ENCODE data around the gene CCDC187. TPM values are rescaled to one million over a fixed set of nuclear protein-coding genes. Genes with fewer than 3 reads are reported as not detected.

The CCDC187 gene
- total RNA-seq, 2 donors from 2014 or later, result 1.3 to 2.3 TPM

- intact Hi-C loops (cut with DNase I), result no loop called here
- Histone ChIP-seq H3K27me3 (no peaks in the 10 kb centered on the region), H3K4me3 (no peak overlapping the region), H3K9me3 (no peaks in the 10 kb centered on the region), H3K4me1 (no peaks in the 10 kb centered on the region), H3K27ac (no peak overlapping the region), H3K36me3 (replicated peaks in 1 of 2; ENCODE audit: insufficient read depth in 1 of 2, low read depth in 2 of 2) (peaks cover 0 to 13% of the 10 kb centered on the region in 2 donors)
- 91 to 94% methylated on average over 13 of the region's 13 CpGs for WGBS, 2 donors
- no peak for TF ChIP-seq CTCF (IDR thresholded peaks at IDR 0.05)
- DNase-seq (no peak), ATAC-seq (no peak)
Measured at GRCh38 chr9:136219276-136219675, 84.6 kb downstream of the CCDC187 start.

- peaks cover 0 to 13% of the 10 kb centered on the region in 2 donors for H3K36me3 ChIP-seq (replicated peaks in 1 of 2; ENCODE audit: insufficient read depth in 1 of 2, low read depth in 2 of 2)
- 89 to 93% methylated on average over 13 to 15 of the region's 15 CpGs for WGBS, 2 donors
- H3K9me3 ChIP-seq, result peaks cover 0 to 5% (median 0%) of the 10 kb centered on the region in 3 donors
Measured at GRCh38 chr9:136218673-136219072, 85.2 kb downstream of the CCDC187 start.

GRCh38 chr9:136218271-136218670 lies 85.6 kb downstream of the CCDC187 start:
- H3K9me3 ChIP-seq, result peaks cover 0 to 6% (median 0%) of the 10 kb centered on the region in 3 donors
- H3K27me3 ChIP-seq, result no peaks in the 10 kb centered on the region
- no peak overlapping the region for H3K27ac ChIP-seq
- H3K4me3 ChIP-seq, result no peak overlapping the region
- H3K36me3 ChIP-seq (replicated peaks in 1 of 2; ENCODE audit: insufficient read depth in 1 of 2, low read depth in 2 of 2), result peaks cover 0 to 13% of the 10 kb centered on the region in 2 donors
- no peaks in the 10 kb centered on the region for H3K4me1 ChIP-seq
- ATAC-seq (no peak), DNase-seq (no peak)
- intact Hi-C loops (cut with DNase I), result no loop called here
- TF ChIP-seq POLR2A (IDR thresholded peaks at IDR 0.05), result no peak
- TF ChIP-seq CTCF (IDR thresholded peaks at IDR 0.05), result no peak
- 85 to 87% methylated on average over 6 to 14 of the region's 16 CpGs for WGBS, 2 donors

More at GRCh38 chr9:136218673-136219072, 85.2 kb downstream of the CCDC187 start:
- TF ChIP-seq CTCF (IDR thresholded peaks at IDR 0.05) (no peak), POLR2A (IDR thresholded peaks at IDR 0.05) (no peak)
- no peak overlapping the region for H3K4me3 ChIP-seq
- DNase-seq (no peak), ATAC-seq (no peak)
- no peak overlapping the region for H3K27ac ChIP-seq
- no peaks in the 10 kb centered on the region for H3K27me3 ChIP-seq
- intact Hi-C loops (cut with DNase I), result no loop called here
- no peaks in the 10 kb centered on the region for H3K4me1 ChIP-seq

- WGBS, 2 donors, result 90 to 93% methylated on average over 11 to 35 of the region's 37 CpGs
- peaks cover 0 to 11% of the 10 kb centered on the region in 2 donors for H3K36me3 ChIP-seq (replicated peaks in 1 of 2; ENCODE audit: insufficient read depth in 1 of 2, low read depth in 2 of 2)
- H3K27me3 ChIP-seq, result no peaks in the 10 kb centered on the region
- no peaks in the 10 kb centered on the region for H3K4me1 ChIP-seq
- peaks cover 0 to 6% (median 0%) of the 10 kb centered on the region in 3 donors for H3K9me3 ChIP-seq
- H3K4me3 ChIP-seq, result no peak overlapping the region
- intact Hi-C loops (cut with DNase I), result no loop called here
- DNase-seq (no peak), ATAC-seq (no peak)
- no peak for TF ChIP-seq CTCF (IDR thresholded peaks at IDR 0.05)
- no peak overlapping the region for H3K27ac ChIP-seq
Measured at GRCh38 chr9:136216541-136217244, 87.2 kb downstream of the CCDC187 start.

- H3K4me1 ChIP-seq, result no peaks in the 10 kb centered on the region
- no peak for DNase-seq
- WGBS, 2 donors, result 98 to 100% methylated on average over 5 to 9 of the region's 9 CpGs
- no peaks in the 10 kb centered on the region for H3K27me3 ChIP-seq
- no peak overlapping the region for H3K4me3 ChIP-seq
- peaks cover 0 to 12% of the 10 kb centered on the region in 2 donors for H3K36me3 ChIP-seq (replicated peaks in 1 of 2; ENCODE audit: insufficient read depth in 1 of 2, low read depth in 2 of 2)
- intact Hi-C loops (cut with DNase I), result no loop called here
- H3K27ac ChIP-seq, result no peak overlapping the region
- no peak for TF ChIP-seq CTCF (IDR thresholded peaks at IDR 0.05)
- no peak for TF ChIP-seq POLR2A (IDR thresholded peaks at IDR 0.05)
- peaks cover 0 to 6% (median 0%) of the 10 kb centered on the region in 3 donors for H3K9me3 ChIP-seq
- no peak for ATAC-seq
Measured at GRCh38 chr9:136213733-136214132, 90.2 kb downstream of the CCDC187 start.

Measured in body of pancreas (tissue), 4 donors.